ENCODE data around the gene IGLL1.
"Not testable (repeated sequence)": the region's sequence is repeated elsewhere in the genome, so short reads cannot be mapped to it uniquely, and the experiment has no call there.

Gene IGLL1

GRCh38 chr22:23565305-23565914 is 14.7 kb downstream of the IGLL1 start:
- in situ Hi-C loops (cut with MboI; ENCODE audit: low sequenced_read_pairs), result no loop called here

- in situ Hi-C loops (cut with MboI; ENCODE audit: low sequenced_read_pairs), result no loop called here
These were observed 15.8 kb downstream of the IGLL1 start for GRCh38 chr22:23564276-23564675.

DNA sequence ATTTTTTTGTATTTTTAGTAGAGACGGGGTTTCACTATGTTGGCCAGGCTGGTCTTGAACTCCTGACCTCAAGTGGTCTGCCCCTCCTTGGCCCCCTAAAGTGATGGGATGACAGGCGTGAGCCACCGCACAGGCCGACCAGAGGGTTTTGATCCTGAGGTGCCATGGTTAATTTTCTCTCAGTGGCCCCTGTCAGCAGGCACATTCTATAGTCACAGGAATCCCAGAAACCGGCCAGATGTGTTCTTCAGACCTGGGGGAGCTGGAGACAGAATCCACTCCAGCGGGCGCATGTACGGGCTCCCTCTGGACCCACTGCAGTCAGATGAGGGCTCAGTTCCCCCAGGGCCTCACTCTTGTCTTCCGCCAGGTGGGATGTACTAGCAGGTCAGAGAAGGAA is 17.0 kb downstream of the IGLL1 start:
- in situ Hi-C loops (cut with MboI; ENCODE audit: low sequenced_read_pairs), result no loop called here

- in situ Hi-C loops (cut with MboI; ENCODE audit: low sequenced_read_pairs), result no loop called here
These were observed 17.9 kb downstream of the IGLL1 start for GRCh38 chr22:23562186-23562585.

GRCh38 chr22:23561025-23561510 is 19.0 kb downstream of the IGLL1 start:
- in situ Hi-C loops (cut with MboI; ENCODE audit: low sequenced_read_pairs), result not testable (repeated sequence)

DNA sequence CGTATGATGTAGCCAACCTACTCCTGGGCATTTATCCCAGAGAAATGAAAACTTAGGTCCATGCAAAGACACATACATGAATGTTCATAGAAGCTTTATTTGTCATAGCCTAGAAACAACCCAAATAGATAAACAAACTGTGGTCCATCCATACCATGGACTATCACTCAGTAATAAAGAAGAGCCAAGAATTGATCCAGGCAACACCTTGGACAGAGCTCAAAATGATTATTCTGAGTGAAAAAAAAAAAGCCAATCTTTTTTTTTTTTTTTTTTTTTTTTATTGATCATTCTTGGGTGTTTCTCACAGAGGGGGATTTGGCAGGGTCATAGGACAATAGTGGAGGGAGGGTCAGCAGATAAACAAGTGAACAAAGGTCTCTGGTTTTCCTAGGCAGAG is 19.9 kb downstream of the IGLL1 start:
- in situ Hi-C loops (cut with MboI; ENCODE audit: low sequenced_read_pairs), result not testable (repeated sequence)

DNA sequence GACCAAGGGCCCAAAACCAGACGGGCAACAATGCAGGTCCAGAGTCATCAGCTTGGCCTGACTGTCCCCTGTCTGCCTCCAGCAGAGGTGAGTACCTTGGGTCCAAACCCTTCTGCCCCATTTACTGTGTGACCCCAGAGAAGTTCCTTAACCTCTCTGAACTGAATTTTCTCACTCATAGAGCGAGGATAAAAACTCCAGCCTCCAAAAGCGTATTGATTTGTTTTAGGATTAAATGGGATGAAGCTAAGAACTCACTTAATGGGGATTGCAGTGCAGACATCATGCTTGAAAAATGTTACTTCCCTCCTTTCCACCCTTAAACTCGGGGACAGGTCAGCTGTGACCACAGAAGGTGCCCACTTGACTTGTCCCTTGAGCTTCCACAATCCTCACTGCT is 22.6 kb downstream of the IGLL1 start:
- in situ Hi-C loops (cut with MboI; ENCODE audit: low sequenced_read_pairs), result no loop called here

DNA sequence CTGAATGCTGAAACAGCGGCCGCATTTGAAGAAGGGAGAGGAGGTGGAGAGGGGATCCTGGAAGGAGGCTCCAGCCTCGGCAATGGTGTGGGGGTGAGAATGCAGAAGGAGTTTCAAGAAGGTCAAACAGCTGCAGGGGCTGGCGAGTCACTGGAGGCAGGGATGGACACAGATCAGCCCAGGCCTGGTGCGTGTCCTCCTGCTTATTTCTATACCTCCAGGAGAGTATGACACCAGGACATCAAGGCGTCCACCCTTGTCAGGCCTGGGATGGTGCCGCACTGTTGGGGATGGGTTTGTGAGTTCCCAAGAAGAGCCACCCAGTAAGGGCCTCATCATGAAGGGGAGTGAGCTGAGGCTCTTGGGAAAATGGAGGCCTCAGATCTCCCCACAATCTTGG is 23.1 kb downstream of the IGLL1 start:
- in situ Hi-C loops (cut with MboI; ENCODE audit: low sequenced_read_pairs), result no loop called here

- in situ Hi-C loops (cut with MboI; ENCODE audit: low sequenced_read_pairs), result no loop called here
These were observed 24.0 kb downstream of the IGLL1 start for GRCh38 chr22:23556026-23556620.

GRCh38 chr22:23555118-23555517 is 25.0 kb downstream of the IGLL1 start:
- in situ Hi-C loops (cut with MboI; ENCODE audit: low sequenced_read_pairs), result no loop called here

- in situ Hi-C loops (cut with MboI; ENCODE audit: low sequenced_read_pairs), result no loop called here
These were observed 25.9 kb downstream of the IGLL1 start for GRCh38 chr22:23553924-23554870.

DNA sequence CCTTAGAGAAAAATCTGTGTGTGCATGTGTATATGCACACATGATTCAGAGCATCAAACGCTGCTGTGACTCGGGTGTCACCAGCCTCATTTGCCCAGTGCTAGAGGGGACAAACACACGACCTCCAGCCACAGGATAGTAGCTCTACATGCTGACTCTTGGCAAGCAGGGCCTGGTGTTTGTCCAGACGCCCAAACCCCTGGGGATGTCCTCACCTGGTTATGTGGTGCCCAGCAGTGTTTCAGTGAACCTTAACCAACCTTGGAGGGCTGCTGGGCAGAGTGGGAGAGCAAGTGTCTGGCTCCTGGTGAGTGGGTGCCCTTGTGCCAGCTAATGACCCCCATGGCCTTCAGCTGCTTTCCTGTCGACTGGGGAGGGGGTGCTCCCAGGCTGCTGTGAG is 26.7 kb downstream of the IGLL1 start:
- in situ Hi-C loops (cut with MboI; ENCODE audit: low sequenced_read_pairs), result no loop called here

GRCh38 chr22:23552573-23552972 is 27.5 kb downstream of the IGLL1 start:
- in situ Hi-C loops (cut with MboI; ENCODE audit: low sequenced_read_pairs), result no loop called here

DNA sequence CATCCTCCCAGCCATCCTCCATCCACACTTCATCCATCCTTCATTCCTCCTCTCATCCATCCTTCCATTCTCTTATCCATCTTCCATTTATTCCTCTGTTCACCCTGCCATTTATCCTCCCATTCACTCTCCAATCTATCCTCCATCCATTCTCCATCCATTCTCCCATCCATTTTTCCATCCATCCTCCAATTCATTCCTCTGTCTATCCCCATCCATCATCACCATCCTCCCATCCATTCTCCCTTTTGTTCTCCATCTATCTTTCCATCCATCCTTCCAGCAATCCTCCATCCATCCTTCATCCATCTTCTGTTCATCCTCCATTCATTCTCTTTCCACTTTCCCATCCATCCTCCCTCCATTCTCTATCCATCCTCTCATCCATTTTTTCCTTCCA is 28.7 kb downstream of the IGLL1 start:
- in situ Hi-C loops (cut with MboI; ENCODE audit: low sequenced_read_pairs), result no loop called here

GRCh38 chr22:23550049-23550650 is 29.9 kb downstream of the IGLL1 start:
- in situ Hi-C loops (cut with MboI; ENCODE audit: low sequenced_read_pairs), result no loop called here

DNA sequence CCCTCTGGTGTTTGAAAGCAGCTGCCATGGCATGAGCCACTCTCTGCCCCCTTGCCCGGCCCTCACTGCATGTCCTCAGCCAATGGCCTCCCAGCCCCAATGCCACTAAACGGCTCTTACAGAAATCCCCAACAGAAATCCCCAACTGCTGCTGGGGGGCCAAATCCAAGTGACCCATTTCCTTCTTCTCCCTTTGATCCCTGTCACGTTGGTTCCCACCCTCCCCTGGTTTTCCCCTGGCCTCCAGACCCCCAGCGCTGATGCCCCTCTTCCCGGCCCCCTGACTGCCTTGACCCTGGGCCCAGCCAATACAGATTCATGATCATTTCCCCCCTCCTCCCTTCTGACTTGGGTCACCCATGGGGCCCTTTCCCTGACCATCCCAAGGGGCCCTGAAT is 30.9 kb downstream of the IGLL1 start:
- in situ Hi-C loops (cut with MboI; ENCODE audit: low sequenced_read_pairs), result loop anchor here (10.0 kb wide), 1 partner anchor 296 kb away; no protein-coding TSS in a partner anchor

GRCh38 chr22:23548501-23549197 is 31.4 kb downstream of the IGLL1 start:
- in situ Hi-C loops (cut with MboI; ENCODE audit: low sequenced_read_pairs), result loop anchor here (10.0 kb wide), 1 partner anchor 296 kb away; no protein-coding TSS in a partner anchor

GRCh38 chr22:23547818-23548500 is 32.1 kb downstream of the IGLL1 start:
- in situ Hi-C loops (cut with MboI; ENCODE audit: low sequenced_read_pairs), result loop anchor here (10.0 kb wide), 1 partner anchor 297 kb away; no protein-coding TSS in a partner anchor

- in situ Hi-C loops (cut with MboI; ENCODE audit: low sequenced_read_pairs), result loop anchor here (10.0 kb wide), 1 partner anchor 297 kb away; no protein-coding TSS in a partner anchor
These were observed 32.7 kb downstream of the IGLL1 start for GRCh38 chr22:23547382-23547781.

DNA sequence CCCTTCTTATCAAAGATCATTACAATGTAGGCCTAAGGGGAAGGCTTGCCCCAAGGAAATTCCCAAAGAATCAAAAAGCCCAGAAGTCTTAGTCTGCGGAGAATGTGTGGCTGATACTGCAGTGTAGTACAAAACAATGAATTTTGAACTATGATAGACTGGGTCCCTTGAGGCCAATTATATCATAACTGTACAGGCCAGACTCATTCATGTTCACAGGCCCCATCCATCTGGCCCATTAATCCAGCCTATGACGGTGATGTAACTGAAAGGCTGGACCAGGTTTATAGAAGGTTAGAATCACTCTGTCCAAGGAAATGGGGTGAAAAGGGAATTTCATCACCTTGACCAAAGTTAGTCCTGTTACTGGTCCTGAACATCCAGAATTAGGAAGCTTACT is 35.2 kb downstream of the IGLL1 start:
- in situ Hi-C loops (cut with MboI; ENCODE audit: low sequenced_read_pairs), result loop anchor here (10.0 kb wide), 1 partner anchor 300 kb away; no protein-coding TSS in a partner anchor

All from HL-60/S4 (cell line).